GM19324 (cell line): ENCODE results near the gene PCDHB6.
"Not testable (repeated sequence)": the region's sequence is repeated elsewhere in the genome, so short reads cannot be mapped to it uniquely, and the experiment has no call there.

ENCODE experiments used
- ATAC-seq: cut with Tn5 transposase; IDR thresholded peaks from one replicate; pipeline ENCODE4 v1.9.1; 2021; ENCODE audit warnings: mild to moderate bottlenecking, moderate library complexity; ENCODE audit not compliant: unreplicated experiment, low FRiP score

Gene PCDHB6

GRCh38 chr5:141157356-141157755, 7.5 kb downstream of the PCDHB6 start:
- ATAC-seq: not testable (repeated sequence)

- not testable (repeated sequence) for ATAC-seq
Observed at GRCh38 chr5:141157901-141158300, 8.0 kb downstream of the PCDHB6 start.

GRCh38 chr5:141172381-141173204, 22.7 kb downstream of the PCDHB6 start, which contains the start of gene PCDHB7:
PCDHB7 (plus strand) TSS chr5:141172644; CDS start chr5:141172836, 192 bp downstream.
- no peak for ATAC-seq

- not testable (repeated sequence) for ATAC-seq
Observed at GRCh38 chr5:141174291-141175104, 24.6 kb downstream of the PCDHB6 start.

- no peak for ATAC-seq
Observed at GRCh38 chr5:141175933-141176332, 26.1 kb downstream of the PCDHB6 start.

- ATAC-seq: not testable (repeated sequence)
Observed at GRCh38 chr5:141177577-141178191, 27.8 kb downstream of the PCDHB6 start, which contains the start of gene PCDHB8. PCDHB8 (plus strand) TSS chr5:141177790; CDS start chr5:141178035, 245 bp downstream.

- ATAC-seq: not testable (repeated sequence)
Observed at GRCh38 chr5:141179371-141179770, 29.5 kb downstream of the PCDHB6 start.

- not testable (repeated sequence) for ATAC-seq
Observed at GRCh38 chr5:141179876-141180275, 30.0 kb downstream of the PCDHB6 start.

GRCh38 chr5:141180313-141180712, 30.5 kb downstream of the PCDHB6 start:
- ATAC-seq: no peak

GRCh38 chr5:141182248-141182647, 32.4 kb downstream of the PCDHB6 start, which contains the start of gene PCDHB16:
PCDHB16 (plus strand) TSS chr5:141182387; CDS start chr5:141182560, 173 bp downstream.
- no peak for ATAC-seq

- not testable (repeated sequence) for ATAC-seq
Observed at GRCh38 chr5:141184117-141184855, 34.4 kb downstream of the PCDHB6 start.

- no peak for ATAC-seq
Observed at GRCh38 chr5:141186897-141187512, 37.1 kb downstream of the PCDHB6 start, which contains the start of gene PCDHB9. PCDHB9 (plus strand) TSS chr5:141187161; CDS start chr5:141187319, 158 bp downstream.

GRCh38 chr5:141188682-141189081, 38.8 kb downstream of the PCDHB6 start:
- ATAC-seq: not testable (repeated sequence)

GRCh38 chr5:141189131-141189530, 39.3 kb downstream of the PCDHB6 start:
- not testable (repeated sequence) for ATAC-seq

GRCh38 chr5:141192110-141192725, 42.4 kb downstream of the PCDHB6 start, which contains the start of gene PCDHB10:
PCDHB10 (plus strand) TSS chr5:141192353; CDS start chr5:141192553, 200 bp downstream.
- ATAC-seq: no peak

- not testable (repeated sequence) for ATAC-seq
Observed at GRCh38 chr5:141194332-141194731, 44.5 kb downstream of the PCDHB6 start.

- ATAC-seq: no peak
Observed at GRCh38 chr5:141196363-141196762, 46.5 kb downstream of the PCDHB6 start.

- no peak for ATAC-seq
Observed at GRCh38 chr5:141199359-141200235, 49.7 kb downstream of the PCDHB6 start, which contains the start of gene PCDHB11. PCDHB11 (plus strand) TSS chr5:141199627; CDS start chr5:141199775, 148 bp downstream.
